ENCODE results near the gene UBAP1. TPM values are rescaled to one million over a fixed set of nuclear protein-coding genes. Genes with fewer than 3 reads are reported as not detected.
"Not testable (repeated sequence)": the region's sequence is repeated elsewhere in the genome, so short reads cannot be mapped to it uniquely, and the experiment has no call there.

UBAP1 gene
- total RNA-seq, 4 donors from 2014 or later: 35.8 to 63.4 (median 55.1) TPM

- Histone ChIP-seq H3K27ac (no peak overlapping the region), H3K4me3 (no peak overlapping the region), H3K9me3 (no peaks in the 10 kb centered on the region), H3K27me3 (no peaks in the 10 kb centered on the region), H3K36me3 (peaks cover 0 to 24% (median 0%) of the 10 kb centered on the region in 3 donors), H3K4me1 (peaks cover 0 to 3% (median 0%) of the 10 kb centered on the region in 3 donors)
- intact Hi-C loops (cut with DNase I): no loop called here
- no peak for TF ChIP-seq CTCF (IDR thresholded peaks at IDR 0.05)
- no peak for TF ChIP-seq POLR2A (IDR thresholded peaks at IDR 0.05)
- DNase-seq: no peak
- 88 to 95% methylated on average over 3 of the region's 3 CpGs for WGBS, 2 donors
Measured at GRCh38 chr9:34216325-34216724, 37.5 kb downstream of the UBAP1 start.

- H3K4me1 ChIP-seq; intact Hi-C loops (cut with DNase I); H3K27ac ChIP-seq; H3K4me3 ChIP-seq; H3K27me3 ChIP-seq; H3K9me3 ChIP-seq; DNase-seq: not testable (repeated sequence)
- 91 to 98% methylated on average over 2 of the region's 2 CpGs for WGBS, 2 donors
- peaks cover 0 to 31% (median 0%) of the 10 kb centered on the region in 3 donors for H3K36me3 ChIP-seq
Measured at GRCh38 chr9:34217015-34217414, 38.2 kb downstream of the UBAP1 start.

GRCh38 chr9:34218446-34218845 lies 39.6 kb downstream of the UBAP1 start:
- H3K4me3 ChIP-seq: no peak overlapping the region
- TF ChIP-seq CTCF (IDR thresholded peaks at IDR 0.05) (no peak), POLR2A (IDR thresholded peaks at IDR 0.05) (no peak)
- H3K9me3 ChIP-seq: no peaks in the 10 kb centered on the region
- 76 to 82% methylated on average over 5 of the region's 5 CpGs for WGBS, 2 donors
- no peak for DNase-seq
- intact Hi-C loops (cut with DNase I): no loop called here
- H3K27ac ChIP-seq: no peak overlapping the region
- H3K36me3 ChIP-seq: peaks cover 0 to 35% (median 0%) of the 10 kb centered on the region in 3 donors
- no peaks in the 10 kb centered on the region for H3K4me1 ChIP-seq
- no peaks in the 10 kb centered on the region for H3K27me3 ChIP-seq

GRCh38 chr9:34219421-34219820 lies 40.6 kb downstream of the UBAP1 start:
- TF ChIP-seq CTCF (IDR thresholded peaks at IDR 0.05): no peak
- no peak for TF ChIP-seq POLR2A (IDR thresholded peaks at IDR 0.05)
- no peak overlapping the region for H3K4me3 ChIP-seq
- no peak for DNase-seq
- H3K27ac ChIP-seq: no peak overlapping the region
- H3K4me1 ChIP-seq: no peaks in the 10 kb centered on the region
- intact Hi-C loops (cut with DNase I): no loop called here
- no peaks in the 10 kb centered on the region for H3K9me3 ChIP-seq
- H3K36me3 ChIP-seq: peaks cover 0 to 44% (median 2%) of the 10 kb centered on the region in 3 donors
- H3K27me3 ChIP-seq: no peaks in the 10 kb centered on the region
- 73 to 82% methylated on average over 1 of the region's 1 CpG for WGBS, 2 donors

- Histone ChIP-seq H3K4me1 (no peaks in the 10 kb centered on the region), H3K27ac (no peak overlapping the region), H3K4me3 (no peak overlapping the region), H3K36me3 (peaks cover 0 to 47% (median 3%) of the 10 kb centered on the region in 3 donors), H3K27me3 (no peaks in the 10 kb centered on the region), H3K9me3 (no peaks in the 10 kb centered on the region)
- DNase-seq: no peak
- no peak for TF ChIP-seq POLR2A (IDR thresholded peaks at IDR 0.05)
- TF ChIP-seq CTCF (IDR thresholded peaks at IDR 0.05): no peak
- intact Hi-C loops (cut with DNase I): no loop called here
- WGBS, 2 donors: 88 to 96% methylated on average over 7 to 8 of the region's 8 CpGs
Measured at GRCh38 chr9:34220218-34220617, 41.4 kb downstream of the UBAP1 start.

- WGBS, 2 donors: 87 to 95% methylated on average over 12 of the region's 12 CpGs
- Histone ChIP-seq H3K4me1 (peaks cover 0 to under 1% (median 0%) of the 10 kb centered on the region in 3 donors), H3K36me3 (peaks cover 0 to 53% (median 3%) of the 10 kb centered on the region in 3 donors), H3K27me3 (no peaks in the 10 kb centered on the region), H3K9me3 (no peaks in the 10 kb centered on the region), H3K4me3 (no peak overlapping the region), H3K27ac (no peak overlapping the region)
- intact Hi-C loops (cut with DNase I): no loop called here
- TF ChIP-seq POLR2A (IDR thresholded peaks at IDR 0.05) (no peak), CTCF (IDR thresholded peaks at IDR 0.05) (no peak)
- no peak for DNase-seq
Measured at GRCh38 chr9:34224349-34224748, 45.5 kb downstream of the UBAP1 start.

- H3K27ac ChIP-seq; H3K4me1 ChIP-seq; H3K27me3 ChIP-seq; intact Hi-C loops (cut with DNase I); H3K9me3 ChIP-seq; DNase-seq; H3K4me3 ChIP-seq: not testable (repeated sequence)
- WGBS, 2 donors: 94 to 98% methylated on average over 5 to 8 of the region's 9 CpGs
- peaks cover 0 to 53% (median 3%) of the 10 kb centered on the region in 3 donors for H3K36me3 ChIP-seq
Measured at GRCh38 chr9:34226144-34226760, 47.4 kb downstream of the UBAP1 start.
